ENCODE measurements around the gene GCHFR. TPM values are rescaled to one million over a fixed set of nuclear protein-coding genes. Genes with fewer than 3 reads are reported as not detected.

GCHFR gene
- total RNA-seq, 3 donors from 2014 or later: 12.0 to 25.5 (median 18.2) TPM

DNA sequence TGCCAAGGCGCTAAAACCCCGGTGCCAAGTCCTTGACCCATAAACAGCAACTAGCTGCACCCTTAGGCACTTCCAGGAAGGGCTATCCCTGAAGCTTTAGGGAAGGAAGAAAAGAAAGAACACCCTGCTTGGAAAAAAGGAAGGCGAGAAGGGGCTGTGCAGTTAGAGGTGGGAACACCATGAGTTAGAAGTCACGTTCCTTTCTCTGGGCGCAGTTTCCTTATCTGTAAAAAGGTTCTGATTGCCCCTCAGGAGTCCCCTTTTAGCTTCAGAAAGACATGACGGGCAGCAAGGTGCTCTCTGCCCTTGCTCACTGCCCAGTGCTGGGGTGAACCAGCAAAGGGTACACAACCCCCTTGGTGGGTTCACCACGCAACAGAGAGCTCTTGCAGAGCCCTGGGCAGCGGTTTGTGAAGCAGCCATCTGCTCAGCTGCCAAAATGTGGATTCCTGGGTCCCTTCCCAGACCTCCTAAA is 798 bp downstream of the GCHFR start:
- no peak for ATAC-seq
- Histone ChIP-seq H3K36me3 (ENCODE audit: low read depth) (no peaks in the 10 kb centered on the region), H3K4me1 (ENCODE audit: low read depth) (peaks cover 46% of the 10 kb centered on the region), H3K9me3 (no peaks in the 10 kb centered on the region), H3K4me3 (peak overlapping the region; percentile 12)
- intact Hi-C loops (cut with DNase I, micrococcal nuclease): no loop called here
- no peak for DNase-seq
- TF ChIP-seq CTCF (IDR thresholded peaks at IDR 0.05): no peak

- no peak for TF ChIP-seq CTCF (IDR thresholded peaks at IDR 0.05)
- DNase-seq (no peak), ATAC-seq (no peak)
- no peak overlapping the region for H3K4me3 ChIP-seq
- no peaks in the 10 kb centered on the region for H3K9me3 ChIP-seq
- H3K4me1 ChIP-seq (ENCODE audit: low read depth): peaks cover 58% of the 10 kb centered on the region
- no peaks in the 10 kb centered on the region for H3K36me3 ChIP-seq (ENCODE audit: low read depth)
- intact Hi-C loops (cut with DNase I, micrococcal nuclease): no loop called here
These were observed 2.4 kb downstream of the GCHFR start for GRCh38 chr15:40766194-40766815.

GRCh38 chr15:40766906-40767837 is 3.3 kb downstream of the GCHFR start:
- H3K9me3 ChIP-seq: no peaks in the 10 kb centered on the region
- TF ChIP-seq CTCF (IDR thresholded peaks at IDR 0.05): no peak
- ATAC-seq (no peak), DNase-seq (no peak)
- no peak overlapping the region for H3K4me3 ChIP-seq
- intact Hi-C loops (cut with DNase I, micrococcal nuclease): no loop called here
- no peaks in the 10 kb centered on the region for H3K36me3 ChIP-seq (ENCODE audit: low read depth)
- H3K4me1 ChIP-seq (ENCODE audit: low read depth): peaks cover 58% of the 10 kb centered on the region

DNA sequence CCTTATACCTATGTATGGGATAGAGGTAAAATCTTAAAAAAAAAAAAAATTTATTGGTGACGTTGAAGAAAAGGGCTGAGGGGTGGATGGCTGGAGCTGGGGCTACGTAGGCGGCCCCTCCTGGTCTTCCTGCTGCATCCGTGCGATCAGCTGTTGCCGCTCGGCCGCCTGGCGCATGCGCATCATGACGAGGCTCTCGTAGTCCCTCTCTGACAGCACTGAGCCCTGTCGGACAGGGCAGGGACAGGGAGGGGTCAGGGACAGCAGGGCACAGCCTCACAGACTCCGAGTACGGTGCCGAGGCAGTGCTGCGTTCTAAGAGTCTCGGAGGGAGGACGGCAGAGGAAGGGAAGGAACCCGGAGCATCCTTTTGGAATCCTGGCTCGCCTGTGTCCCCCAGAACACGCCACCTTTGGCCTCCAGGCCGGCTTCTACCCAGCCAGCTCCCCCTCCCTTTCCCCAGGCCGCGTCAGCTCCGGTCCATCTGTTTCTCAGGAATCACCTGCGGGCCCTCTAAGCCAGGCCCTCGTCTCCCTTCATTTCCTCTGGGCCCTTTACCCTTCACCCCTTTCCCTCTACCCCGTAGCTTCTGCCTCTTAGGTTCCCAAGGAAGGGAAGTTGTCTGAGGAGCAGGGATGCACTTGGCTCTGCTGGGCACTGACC is 4.1 kb downstream of the GCHFR start:
- Histone ChIP-seq H3K36me3 (ENCODE audit: low read depth) (no peaks in the 10 kb centered on the region), H3K4me1 (ENCODE audit: low read depth) (peaks cover 54% of the 10 kb centered on the region), H3K4me3 (no peak overlapping the region), H3K9me3 (no peaks in the 10 kb centered on the region)
- DNase-seq: peak in 1 of 3 donors; percentile 45
- no peak for TF ChIP-seq CTCF (IDR thresholded peaks at IDR 0.05)
- intact Hi-C loops (cut with DNase I, micrococcal nuclease): no loop called here
- ATAC-seq: no peak

DNA sequence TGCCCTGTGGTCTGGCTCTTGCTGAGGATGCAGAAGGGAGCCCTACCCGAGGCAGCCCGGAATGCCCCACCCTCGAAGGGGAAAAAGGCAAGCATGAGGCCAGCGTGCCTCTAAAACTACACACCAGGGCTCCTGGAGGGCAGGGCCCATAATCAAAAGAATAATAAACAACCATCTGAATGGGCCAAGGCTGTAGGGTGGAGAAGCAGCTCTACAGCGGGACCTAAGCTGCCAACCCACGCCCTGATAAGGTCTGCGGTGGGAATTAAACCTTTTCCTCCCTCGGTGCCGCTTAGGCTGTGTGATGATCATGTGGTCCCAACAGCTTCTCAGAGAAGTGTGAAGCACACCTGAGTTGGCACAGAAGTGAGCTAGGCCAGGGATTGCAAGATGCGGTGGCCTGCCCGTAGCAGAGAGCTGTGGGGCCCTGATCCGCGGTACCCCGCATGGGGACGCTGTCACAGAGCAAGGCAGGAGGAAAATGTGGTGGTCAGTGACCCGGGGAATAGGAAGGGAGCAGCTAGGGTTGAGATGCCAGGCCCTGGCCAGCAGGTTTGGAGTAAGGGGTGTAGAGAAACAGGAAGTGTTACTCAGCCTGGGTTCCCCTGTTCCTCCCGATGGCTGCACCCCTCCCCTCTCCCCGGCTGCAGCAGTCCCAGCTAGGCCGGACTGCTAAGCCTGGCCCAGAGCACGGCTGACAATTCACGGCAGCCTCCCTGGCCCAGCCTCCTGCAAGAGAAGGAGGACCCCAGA is 4.8 kb downstream of the GCHFR start:
- H3K36me3 ChIP-seq (ENCODE audit: low read depth): no peaks in the 10 kb centered on the region
- DNase-seq (peak; percentile 62 to 73 (median 69)), ATAC-seq (peak; percentile 37)
- H3K9me3 ChIP-seq: no peaks in the 10 kb centered on the region
- peaks cover 51% of the 10 kb centered on the region for H3K4me1 ChIP-seq (ENCODE audit: low read depth)
- TF ChIP-seq CTCF (IDR thresholded peaks at IDR 0.05): no peak
- intact Hi-C loops (cut with DNase I, micrococcal nuclease): no loop called here
- H3K4me3 ChIP-seq: no peak overlapping the region

Data from mucosa of descending colon (tissue), 3 donors.